ENCODE results near the gene MACF1.

GRCh38 chr1:39392851-39393573 lies 188.5 kb downstream of the MACF1 start:
- TF ChIP-seq POLR2A (IDR thresholded peaks at IDR 0.05; ENCODE audit: low read length) (no peak), GATA1 (IDR thresholded peaks at IDR 0.05; ENCODE audit: low read depth, low read length) (no peak)
